ENCODE measurements around the gene GRM6.

DNA sequence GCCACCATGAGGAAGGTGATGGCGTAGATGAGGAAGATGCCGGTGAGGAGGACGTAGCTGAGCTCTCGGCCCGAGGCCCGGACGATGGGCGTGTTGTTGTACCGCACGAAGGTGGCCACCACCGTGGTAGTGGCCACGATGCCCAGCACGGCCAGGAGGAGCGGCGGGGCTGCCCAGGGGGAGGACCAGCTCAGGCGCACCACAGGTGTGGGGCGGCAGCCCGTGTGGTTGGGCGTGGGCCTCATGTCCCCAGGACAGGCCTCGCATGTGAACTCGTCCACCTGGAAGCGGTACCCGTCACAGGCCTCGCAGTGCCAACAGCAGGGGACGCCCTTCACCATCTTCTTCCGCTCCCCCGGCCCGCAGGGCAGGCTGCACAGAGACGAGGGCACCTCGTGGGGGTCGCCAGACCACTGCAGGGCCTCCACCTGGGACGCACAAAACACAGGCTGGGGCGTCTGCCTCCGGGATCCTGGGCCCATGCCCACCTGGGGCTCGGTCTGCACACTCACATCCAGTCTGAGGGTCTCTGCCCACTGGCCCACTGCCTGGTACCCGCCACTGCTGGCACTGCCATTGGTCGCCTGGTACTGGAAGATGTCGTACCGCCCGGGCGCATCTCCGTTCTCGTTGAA, 8.7 kb downstream of the GRM6 start:
- TF ChIP-seq CTCF (conservative IDR thresholded peaks at IDR 0.05) (no peak), ZFX (IDR thresholded peaks at IDR 0.05) (no peak)

All from C4-2B (cell line).